Lower leg skin (tissue), 3 donors: ENCODE measurements around the gene SNX1.

Experiments
- CTCF ChIP-seq, 3 donors: fragments of 450-650 bp; IDR thresholded peaks; one replicate each; pipeline ENCODE4 v1.5.1; 2016; ENCODE audit warnings: antibody characterized with exemption in 3 of 3, mild to moderate bottlenecking in 3 of 3, moderate library complexity in 2 of 3
- POLR2A ChIP-seq, 2 donors: fragments of 450-650 bp; IDR thresholded peaks; one replicate each; pipeline ENCODE4 v1.6.1; 2016 to 2017; ENCODE audit warnings: antibody characterized with exemption in 2 of 2, mild to moderate bottlenecking in 1 of 2, moderate library complexity in 1 of 2

GRCh38 chr15:64185146-64185911, 89.5 kb downstream of the SNX1 start:
- TF ChIP-seq CTCF (IDR thresholded peaks at IDR 0.05) (no peak), POLR2A (IDR thresholded peaks at IDR 0.05) (no peak)
